GM19240 (cell line): ENCODE measurements around the gene ARHGAP4.
A peak's percentile ranks its signal among the peaks of the same experiment; 100 is the strongest.

Experiments used
- DNase-seq: peaks from one replicate; pipeline ENCODE4 v3.0.0; 2011; ENCODE audit warnings: low spot score; ENCODE audit not compliant: insufficient read length

Gene ARHGAP4

DNA sequence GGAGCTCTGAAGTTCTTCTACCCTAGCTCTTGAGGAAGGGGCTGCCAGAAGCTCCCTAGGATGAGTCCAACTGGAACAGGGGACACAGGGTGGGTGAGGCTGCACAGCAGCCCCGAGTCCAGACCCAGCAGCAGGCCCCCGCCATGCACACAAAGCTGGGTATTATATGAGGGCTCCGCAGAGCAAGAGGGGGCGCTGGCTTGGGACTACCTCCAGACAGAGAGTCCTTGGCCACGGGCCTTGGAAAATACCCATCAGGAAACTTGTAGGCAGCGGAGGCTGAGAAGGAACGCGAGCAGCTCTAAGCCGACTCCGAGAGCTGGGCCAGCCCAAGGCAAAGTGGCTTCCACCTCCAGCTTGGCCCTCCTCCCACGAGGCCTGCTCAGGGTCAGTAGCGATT lies 37.5 kb upstream of the ARHGAP4 start:
- DNase-seq = no peak

DNA sequence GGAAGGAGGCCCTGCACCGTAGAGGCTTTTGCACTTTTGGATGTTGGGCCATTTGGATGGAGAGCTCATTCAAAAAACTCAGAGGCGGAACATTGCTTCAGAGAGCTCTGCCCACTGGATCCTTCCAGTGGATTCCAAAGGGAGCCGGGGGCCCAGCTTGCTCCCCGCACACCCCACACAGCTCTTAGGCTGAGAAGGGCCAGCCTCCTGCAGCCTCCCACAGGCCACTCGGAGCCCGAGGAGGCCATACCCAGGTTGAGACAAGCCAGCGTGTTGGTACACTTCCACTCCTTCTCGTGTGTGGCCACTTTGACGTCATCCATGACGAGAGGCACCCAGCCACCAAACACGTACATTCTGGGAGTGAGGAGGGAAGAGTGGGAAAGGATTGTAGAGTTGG lies 35.2 kb upstream of the ARHGAP4 start:
- DNase-seq = no peak

DNA sequence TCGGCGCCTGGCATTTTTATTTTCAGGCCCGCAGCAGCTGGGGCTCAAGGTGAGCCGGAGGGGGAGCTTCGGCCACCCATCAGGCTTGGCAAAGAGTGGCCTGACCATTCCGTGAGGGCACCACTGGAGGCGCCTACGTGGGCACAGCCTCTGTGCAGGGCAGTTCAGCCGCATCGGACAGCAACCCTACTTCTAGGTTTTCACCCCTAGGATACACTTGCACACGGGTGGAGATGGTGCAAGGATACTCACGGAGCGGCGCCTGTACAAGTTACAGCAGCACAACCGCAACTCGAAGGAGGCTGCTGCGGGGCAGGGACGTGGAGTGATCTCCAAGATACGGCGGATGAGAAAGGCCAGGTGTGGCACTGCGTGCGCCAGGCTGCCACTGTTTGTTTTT lies 34.7 kb upstream of the ARHGAP4 start:
- no peak for DNase-seq

DNA sequence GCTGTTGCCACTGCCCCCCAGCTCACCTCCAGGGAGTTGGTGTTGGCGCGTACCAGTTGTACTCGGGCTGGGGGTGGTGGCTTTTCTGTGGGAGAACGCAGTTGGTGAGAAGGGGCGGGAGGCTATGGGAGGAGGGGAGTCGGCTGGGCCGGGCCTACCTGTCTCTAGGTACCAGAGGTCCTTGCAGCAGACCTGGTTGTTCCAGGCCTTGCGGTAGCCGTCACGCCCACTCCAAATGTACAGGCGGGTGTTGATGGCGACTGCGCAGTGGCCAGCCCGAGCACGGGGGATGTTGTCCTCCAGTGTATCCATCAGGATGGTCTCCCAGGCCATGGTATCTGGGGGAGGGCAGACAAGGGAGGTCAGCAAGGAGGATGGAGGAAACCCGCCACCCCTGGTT lies 34.0 kb upstream of the ARHGAP4 start:
- no peak for DNase-seq

DNA sequence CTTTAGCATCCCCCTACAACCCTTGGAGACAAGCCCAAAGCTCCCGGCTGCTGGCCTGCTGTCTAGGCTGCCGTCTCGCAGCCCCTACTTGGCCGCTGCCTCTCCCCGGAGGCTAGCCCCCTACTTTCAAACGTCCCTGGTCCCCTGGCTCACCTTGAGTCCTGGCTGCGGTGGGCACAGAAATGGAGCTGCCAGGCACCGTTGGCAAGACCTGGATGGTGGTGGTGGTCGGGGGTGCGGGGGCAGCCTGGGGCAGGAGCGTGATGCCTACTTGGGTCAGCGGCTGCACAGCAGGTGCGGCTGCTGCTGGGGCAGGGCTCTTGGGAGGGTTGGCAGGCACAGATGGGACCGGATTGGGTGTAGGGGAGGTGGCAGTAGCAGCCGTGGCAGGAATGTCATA lies 33.6 kb upstream of the ARHGAP4 start:
- DNase-seq = no peak

DNA sequence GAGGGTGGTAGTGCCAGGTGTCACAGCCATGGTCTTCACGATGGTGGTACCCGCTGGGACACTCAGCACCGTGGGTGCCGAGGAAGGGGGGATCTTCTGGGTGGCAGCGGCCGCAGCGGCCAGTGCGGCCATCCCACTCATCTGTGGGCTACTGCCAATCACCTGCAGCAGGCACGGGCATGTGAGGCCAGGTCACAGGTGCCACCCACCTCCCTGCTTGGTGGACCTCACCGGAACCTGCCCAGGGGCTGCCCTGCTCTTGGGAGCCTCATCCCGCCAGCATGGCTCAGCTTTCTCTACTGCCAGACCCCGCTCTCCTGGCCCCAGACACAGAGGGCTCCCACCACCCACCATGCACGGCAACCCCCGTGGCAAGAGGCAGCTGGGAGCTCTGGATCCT lies 32.5 kb upstream of the ARHGAP4 start:
- DNase-seq = no peak

DNA sequence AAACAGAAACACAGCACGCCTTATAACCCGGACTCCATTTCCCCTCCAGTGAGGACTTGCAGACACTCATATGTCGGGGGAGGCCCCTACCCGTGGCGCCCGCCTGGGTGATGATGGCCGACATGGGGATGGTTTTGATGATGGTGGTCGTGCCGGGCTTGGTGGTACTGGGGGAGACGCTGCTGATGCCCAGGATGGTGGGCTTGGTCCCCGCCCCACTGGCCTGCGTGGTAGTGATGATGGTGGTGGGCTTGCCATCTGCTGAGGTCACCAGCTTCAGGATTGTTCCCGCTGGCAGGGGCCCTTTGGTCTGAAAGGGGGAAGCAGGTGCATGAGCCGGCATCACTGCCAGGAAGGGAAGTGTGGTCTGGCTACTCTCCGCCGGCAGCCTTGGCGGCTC lies 31.2 kb upstream of the ARHGAP4 start:
- DNase-seq = no peak

DNA sequence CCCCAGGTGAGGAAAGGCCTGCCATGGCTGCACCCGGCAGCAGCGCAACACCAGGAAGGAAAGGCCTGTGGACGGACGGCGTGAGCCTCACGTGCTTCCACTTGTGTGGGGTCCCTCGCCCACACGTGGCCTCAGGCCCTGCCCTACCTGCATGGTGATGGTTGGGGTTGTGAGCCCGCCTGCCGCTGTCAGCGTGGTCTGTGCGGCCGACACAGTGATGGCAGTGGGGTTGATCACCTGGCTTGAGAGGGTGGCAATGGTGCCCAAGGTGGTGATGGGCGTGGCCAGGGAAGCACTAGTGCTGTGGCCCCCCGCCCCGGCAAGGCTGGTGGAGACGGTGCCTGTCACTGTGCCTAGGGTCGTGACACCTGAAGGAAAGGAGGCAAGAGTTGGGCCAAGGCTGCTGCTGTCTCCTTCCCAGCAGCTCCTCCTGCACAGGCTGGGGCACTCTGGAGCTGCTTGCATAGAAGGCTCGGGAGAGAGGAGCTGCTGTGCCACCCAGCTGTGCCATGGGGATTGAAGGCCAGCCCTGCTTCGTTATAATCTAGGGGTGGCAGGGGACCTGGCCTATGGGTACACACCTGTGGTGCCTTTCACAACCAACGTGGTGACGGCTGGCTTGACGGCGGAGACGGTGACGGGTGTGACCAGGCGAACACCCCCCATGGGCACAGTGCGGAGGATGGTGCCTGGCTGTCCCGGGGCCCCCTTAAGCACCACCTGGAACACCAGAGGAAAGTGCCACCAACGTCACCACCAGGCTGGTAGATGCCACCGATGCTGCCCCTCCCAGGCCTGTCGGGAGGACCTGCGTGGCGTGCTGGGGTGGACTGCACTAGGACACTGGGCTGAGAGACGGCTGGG lies 30.2 kb upstream of the ARHGAP4 start:
- DNase-seq = no peak

DNA sequence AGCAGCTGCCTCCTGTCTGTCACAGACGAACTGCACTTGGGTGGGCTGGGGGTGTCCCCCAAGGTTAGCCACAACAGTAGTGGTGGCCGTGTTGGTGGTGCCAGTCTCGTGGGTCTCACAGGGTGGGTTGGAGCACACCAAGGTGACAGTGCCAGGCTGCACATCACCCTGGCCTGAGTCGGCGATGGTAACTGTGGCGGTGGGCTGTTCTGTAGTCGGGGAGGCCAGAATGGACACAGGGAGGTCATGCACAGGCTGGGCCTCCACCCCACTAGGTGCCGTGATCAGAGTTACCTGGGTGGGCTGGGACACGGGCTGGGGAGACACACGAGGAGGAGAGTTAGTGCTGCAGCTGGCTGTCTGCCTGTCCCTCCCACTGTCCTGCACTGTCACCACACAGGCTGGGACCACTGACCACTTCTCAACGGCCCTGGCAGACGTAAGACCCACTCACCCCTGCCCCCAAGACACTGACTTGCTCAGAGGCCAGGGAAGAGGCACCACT lies 29.2 kb upstream of the ARHGAP4 start:
- DNase-seq = no peak

DNA sequence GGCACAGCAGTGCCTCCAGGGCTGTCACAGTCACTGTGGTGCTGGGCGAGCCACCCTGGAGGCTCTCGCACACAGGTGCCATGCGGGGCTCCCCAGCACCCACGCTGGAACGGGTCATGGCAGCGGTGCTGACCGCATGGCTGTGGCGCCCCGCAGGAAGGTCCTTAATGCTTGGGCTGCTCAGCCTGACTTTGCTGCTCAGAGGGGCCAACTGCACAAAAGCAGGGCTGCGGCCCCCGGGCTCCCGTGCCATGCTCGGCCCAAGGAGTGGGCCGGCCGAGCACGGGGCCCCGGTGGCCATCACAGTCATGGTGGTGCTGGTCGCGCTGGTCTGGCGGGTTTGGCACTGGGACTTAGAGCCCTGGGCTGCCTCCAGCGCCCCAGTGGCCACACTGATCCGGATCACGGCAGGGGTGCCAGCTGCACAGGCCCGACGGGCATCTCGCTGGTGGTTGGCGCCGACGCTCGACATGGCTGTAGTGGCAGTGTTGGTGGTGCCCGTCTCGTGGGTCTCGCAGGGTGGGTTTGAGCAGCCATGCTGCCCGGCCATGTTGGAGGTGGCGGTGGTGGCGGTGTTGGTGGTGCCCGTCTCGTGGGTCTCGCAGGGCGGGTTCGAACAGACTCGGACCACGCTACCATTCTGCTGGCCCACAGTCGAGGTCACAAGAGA lies 28.6 kb upstream of the ARHGAP4 start:
- DNase-seq = no peak

DNA sequence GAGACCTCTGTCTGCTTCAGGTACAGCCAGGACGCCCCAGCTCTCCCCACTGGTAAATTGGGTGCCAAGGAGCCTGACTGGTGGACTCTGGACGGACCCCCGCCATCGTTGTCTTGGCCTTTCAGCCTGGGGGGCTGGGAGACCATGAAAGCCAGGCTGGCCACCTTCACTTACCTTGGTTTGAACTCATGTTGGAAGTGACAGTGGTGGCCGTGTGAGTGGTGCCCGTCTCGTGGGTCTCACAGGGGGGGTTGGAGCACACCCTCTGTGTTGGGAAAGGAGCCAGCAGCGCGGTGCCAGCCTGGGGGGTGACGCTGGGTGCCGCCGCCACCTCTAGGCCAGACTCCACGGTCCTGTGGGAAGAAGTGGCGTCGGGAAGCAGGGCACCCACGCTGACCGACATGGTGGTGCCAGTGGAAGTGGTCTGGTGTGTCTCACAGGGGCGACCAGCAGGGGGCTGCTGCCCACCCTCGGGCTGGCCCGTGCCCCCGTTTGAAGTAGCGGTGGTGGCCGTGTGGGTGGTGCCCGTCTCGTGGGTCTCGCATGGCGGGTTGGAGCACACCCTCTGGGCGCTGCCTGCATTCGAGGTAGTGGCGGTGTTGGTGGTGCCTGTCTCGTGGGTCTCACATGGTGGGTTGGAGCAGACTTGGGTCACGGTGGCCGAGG lies 28.0 kb upstream of the ARHGAP4 start:
- no peak for DNase-seq

DNA sequence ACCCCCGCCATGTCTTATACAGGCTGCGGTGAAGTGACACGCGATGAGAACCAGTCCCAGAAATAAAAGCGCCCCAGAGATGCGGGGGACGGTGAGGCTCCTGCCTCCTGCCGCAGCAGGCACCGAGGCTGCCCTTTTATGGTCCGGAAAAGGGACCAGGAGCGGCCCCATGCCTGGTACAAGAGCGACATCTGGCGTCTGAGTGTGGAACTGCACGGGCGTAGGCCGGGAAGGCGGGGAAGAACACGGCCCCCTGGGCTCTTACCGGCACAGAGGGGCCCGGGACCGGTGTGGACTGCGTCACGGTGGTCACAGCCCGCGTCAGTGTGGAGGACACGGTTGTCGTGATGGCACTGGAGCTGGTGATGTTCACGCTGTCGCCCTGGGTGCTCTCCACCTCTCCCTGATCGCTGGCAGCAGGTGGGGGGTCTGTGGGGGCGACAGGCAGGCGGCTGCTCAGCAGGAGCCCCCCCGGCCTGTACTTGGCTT lies 27.3 kb upstream of the ARHGAP4 start:
- DNase-seq = peak; percentile 65

DNA sequence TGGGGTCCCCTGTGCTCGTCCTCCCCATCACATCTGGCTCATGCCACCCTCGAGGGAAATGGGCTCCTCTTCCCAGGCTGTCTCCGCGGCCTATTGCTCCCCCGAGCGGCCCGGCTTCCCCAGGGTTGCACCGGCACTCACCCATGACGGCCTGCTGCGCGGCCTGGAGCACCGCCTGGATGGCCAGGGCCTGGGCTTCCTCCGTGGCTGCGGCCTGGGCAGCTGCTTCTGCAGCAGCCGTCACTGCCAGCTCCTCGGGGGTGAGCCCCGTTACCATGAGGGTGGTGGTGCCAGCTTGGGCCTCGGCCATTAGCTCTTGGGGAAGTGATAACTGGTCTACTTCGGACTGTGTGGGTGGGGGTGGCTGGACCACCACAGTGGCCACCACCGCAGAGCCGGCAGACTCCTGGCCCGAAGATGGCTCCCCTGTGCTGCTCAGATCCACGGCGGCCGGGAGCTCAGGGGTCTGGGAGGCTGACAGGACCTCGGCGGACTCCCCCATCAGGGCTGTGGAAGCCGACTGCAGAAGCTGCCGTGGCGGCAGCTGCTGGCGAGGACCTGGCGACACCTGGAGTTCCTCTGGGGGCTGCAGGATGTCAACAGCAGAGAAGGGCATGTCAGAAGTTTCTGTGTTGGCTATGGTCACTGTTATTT lies 26.4 kb upstream of the ARHGAP4 start:
- no peak for DNase-seq

DNA sequence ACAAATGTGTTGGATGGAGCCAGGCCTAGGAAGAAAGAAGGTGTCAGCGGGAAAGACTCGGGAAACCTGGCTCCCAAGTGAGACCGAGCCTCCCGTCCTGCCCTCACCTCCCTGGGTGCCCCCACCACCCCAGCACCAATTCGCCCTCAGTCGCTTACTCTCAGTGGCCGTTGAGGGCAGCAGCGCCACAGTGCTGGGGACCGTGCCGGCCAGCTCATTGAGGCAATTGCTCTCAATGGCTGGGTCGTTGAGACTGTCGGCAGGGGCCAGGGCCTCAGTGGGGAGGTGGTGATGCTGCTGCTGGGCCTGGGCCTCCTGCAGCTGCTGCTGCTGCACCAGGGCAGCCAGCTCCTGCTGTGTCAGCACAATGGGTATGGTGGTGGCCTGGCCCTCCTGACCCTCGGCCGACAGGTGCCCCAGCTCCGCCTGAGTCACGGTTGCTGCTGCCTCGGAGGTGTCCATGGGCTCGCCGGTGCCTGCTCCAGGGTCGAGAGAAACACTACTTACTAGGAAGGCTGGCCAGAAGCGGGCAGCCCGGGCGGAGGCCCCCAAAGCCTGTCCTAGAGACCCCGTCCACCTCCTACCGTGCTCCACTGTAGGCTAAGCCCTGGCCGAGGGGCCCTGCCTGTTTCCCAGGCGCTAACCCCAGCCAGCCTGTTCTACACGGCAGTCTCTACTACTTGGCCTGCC lies 25.8 kb upstream of the ARHGAP4 start:
- DNase-seq = no peak

DNA sequence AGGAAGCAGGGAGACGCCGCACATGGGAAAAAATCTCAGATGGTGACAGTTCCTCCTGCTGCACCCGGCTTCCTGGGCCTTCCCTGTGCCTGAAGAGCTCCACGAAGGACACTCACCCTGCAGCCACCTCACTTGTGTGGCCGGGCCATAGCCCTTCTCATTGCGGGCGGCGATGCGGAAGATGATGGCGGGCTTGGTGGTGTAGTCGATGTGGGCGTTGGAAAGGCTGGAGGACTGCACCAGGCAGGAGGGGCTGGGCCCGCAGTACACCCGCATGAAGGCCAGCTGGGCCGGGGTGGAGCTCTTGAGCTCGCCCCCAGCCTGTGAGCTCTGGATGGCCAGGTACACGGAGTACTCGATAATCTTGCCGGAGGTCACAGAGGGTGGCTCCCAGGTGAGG lies 24.1 kb upstream of the ARHGAP4 start:
- DNase-seq = no peak

DNA sequence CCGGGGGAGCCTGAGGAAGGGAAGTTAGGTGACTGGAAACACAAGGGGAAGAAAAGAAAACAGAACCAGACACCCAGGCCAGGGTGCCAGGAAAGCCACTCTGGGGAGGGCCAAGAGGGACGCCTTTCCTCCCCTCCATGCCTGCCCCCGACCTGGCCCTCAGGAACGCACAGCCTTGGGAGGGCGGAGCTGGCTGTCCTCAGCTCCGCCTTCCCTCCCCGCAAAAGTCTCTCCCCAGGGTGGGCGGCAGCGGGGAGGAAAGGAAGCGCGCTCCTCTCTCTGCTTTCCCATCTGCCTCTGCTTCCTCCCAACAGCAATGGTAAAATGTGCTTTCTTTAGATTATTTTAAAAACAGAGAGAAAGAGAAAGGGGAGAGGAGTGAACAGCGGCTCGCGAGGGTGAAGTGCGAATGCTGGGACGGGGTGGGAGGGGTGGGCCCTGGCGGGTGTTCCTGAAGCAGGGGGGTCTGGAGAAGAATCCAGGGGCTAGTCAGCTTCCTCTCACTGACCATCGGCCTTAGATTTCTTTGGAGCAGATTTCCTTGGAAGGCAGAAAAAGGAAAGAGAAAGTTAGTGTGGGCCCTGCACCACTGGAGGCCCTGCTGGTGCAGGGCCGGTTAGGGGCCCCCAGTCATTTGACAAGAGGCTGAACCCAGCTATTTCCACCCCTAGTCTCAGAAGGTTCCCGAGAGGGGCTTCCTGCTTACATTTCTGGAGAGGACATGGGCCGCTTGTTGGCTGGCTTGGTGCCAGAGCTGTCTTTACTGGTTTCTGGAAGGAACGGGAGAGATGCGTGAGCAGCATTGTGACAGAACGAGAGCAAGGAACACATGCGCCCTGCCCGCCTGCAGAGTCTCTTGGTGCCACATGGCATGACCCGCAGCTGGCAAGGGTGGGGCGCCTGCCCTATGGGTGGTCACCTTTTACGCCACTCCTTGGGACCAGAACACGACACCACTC lies 23.1 kb upstream of the ARHGAP4 start:
- no peak for DNase-seq

DNA sequence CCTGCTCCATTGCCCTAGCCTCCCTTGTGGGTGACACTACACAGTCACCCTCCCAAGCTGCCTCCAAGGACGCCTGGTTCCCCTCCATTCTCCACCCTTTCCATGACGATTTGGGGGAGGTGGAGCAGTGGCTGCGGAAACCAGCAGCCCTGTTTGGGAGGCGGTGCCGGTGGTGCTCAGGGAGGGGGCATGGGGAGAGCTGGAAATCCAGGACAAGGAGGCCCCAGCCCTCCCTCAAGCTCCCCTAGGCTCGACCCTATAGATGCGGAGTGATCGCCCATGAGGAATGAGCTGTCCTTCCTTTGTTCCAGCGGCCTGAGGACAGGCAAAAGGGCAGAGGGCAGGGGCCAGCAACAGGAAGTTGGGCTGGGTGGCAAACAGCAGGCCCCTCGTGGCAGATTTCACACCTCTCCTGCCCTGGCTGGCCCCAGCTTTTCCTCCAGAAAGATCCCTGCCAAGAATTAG lies 22.0 kb upstream of the ARHGAP4 start:
- DNase-seq = no peak

DNA sequence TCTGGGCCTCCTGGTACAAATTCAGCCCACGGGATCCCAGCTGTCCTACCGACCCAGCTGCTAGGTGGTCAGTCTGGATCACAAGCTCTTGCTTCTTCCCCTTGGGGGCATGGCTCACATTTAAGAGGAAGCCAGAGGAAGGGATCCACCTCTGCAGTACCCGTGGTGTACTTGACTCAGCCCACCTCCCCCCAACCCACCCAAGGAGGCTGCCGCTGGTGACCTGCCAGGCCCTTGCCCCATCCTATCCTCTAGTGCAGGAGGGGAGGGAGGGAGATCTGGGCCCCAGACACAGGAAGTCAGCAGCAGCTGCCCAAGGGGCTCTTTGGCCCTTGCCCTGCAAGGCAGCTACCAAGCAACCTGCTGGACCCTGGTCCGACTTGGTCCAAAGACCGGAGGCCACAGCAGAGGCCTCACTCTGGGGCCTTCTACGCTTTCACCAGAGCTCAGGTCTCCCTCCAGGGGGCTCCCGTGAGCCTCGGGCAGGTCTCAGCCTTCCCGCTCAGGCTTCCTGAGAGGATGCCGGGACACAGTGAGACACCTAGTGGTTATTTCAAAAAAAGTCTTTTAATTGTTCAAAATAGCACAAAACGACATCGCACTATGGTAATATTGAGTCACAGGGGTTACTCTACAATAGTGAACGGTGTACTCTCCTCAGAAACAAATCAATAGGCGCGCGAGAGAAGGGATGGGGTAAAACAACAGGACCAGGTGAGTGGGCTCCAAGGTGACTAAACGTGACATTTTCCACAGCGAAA lies 21.1 kb upstream of the ARHGAP4 start:
- DNase-seq = peak; percentile 86
